Measurements from ENCODE around the gene MYL9. TPM values are rescaled to one million over a fixed set of nuclear protein-coding genes. Genes with fewer than 3 reads are reported as not detected.

The MYL9 gene
- total and polyA plus RNA-seq, 2 experiments from 2014 or later = 29.7 to 100 TPM

DNA sequence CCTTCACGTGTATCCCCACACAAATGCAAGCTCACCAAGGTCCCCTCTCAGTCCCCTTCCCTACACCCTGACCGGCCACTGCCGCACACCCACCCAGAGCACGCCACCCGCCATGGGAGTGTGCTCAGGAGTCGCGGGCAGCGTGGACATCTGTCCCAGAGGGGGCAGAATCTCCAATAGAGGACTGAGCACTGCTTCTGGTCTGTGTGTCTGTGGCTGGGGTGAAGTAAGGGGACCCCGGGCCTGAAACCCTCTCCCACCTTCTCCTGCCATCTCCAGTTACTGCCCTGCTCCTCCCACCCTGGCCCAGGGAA lies 8.3 kb downstream of the MYL9 start:
- Histone ChIP-seq H3K4me2 (no peak overlapping the region), H3K79me2 (replicated peaks; ENCODE audit: insufficient read depth) (no peaks in the 10 kb centered on the region; the same call in 1 of the 2 replicates), H3F3A (replicated peaks; ENCODE audit: low read depth) (peaks cover 15% of the 10 kb centered on the region; the same call in 1 of the 2 replicates), H3K27ac (ENCODE audit: low read depth) (no peak overlapping the region), H3K4me1 (ENCODE audit: insufficient read depth) (no peaks in the 10 kb centered on the region), H2AFZ (no peak overlapping the region), H3K4me3 (no peak overlapping the region), H4K20me1 (replicated peaks; ENCODE audit: insufficient read depth) (no peaks in the 10 kb centered on the region; the same call in 1 of the 2 replicates), H3K36me3 (ENCODE audit: insufficient read depth) (no peaks in the 10 kb centered on the region), H3K9me2 (ENCODE audit: insufficient read depth) (no peaks in the 10 kb centered on the region), H3K27me3 (ENCODE audit: insufficient read depth) (no peaks in the 10 kb centered on the region)
- no peak for TF ChIP-seq ZNF114 (CRISPR knock-in tag; IDR thresholded peaks at IDR 0.05)
- no peak for TF ChIP-seq POLR2AphosphoS5 (IDR thresholded peaks at IDR 0.05; ENCODE audit: low read depth)
- TF ChIP-seq ZNF331 (CRISPR knock-in tag; IDR thresholded peaks at IDR 0.05; ENCODE audit: low read depth) = no peak
- TF ChIP-seq, protein P1, sequence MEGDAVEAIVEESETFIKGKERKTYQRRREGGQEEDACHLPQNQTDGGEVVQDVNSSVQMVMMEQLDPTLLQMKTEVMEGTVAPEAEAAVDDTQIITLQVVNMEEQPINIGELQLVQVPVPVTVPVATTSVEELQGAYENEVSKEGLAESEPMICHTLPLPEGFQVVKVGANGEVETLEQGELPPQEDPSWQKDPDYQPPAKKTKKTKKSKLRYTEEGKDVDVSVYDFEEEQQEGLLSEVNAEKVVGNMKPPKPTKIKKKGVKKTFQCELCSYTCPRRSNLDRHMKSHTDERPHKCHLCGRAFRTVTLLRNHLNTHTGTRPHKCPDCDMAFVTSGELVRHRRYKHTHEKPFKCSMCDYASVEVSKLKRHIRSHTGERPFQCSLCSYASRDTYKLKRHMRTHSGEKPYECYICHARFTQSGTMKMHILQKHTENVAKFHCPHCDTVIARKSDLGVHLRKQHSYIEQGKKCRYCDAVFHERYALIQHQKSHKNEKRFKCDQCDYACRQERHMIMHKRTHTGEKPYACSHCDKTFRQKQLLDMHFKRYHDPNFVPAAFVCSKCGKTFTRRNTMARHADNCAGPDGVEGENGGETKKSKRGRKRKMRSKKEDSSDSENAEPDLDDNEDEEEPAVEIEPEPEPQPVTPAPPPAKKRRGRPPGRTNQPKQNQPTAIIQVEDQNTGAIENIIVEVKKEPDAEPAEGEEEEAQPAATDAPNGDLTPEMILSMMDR (conservative IDR thresholded peaks at IDR 0.05; ENCODE audit: low read depth in 2 of 2) = no peak
- TF ChIP-seq, protein P2, sequence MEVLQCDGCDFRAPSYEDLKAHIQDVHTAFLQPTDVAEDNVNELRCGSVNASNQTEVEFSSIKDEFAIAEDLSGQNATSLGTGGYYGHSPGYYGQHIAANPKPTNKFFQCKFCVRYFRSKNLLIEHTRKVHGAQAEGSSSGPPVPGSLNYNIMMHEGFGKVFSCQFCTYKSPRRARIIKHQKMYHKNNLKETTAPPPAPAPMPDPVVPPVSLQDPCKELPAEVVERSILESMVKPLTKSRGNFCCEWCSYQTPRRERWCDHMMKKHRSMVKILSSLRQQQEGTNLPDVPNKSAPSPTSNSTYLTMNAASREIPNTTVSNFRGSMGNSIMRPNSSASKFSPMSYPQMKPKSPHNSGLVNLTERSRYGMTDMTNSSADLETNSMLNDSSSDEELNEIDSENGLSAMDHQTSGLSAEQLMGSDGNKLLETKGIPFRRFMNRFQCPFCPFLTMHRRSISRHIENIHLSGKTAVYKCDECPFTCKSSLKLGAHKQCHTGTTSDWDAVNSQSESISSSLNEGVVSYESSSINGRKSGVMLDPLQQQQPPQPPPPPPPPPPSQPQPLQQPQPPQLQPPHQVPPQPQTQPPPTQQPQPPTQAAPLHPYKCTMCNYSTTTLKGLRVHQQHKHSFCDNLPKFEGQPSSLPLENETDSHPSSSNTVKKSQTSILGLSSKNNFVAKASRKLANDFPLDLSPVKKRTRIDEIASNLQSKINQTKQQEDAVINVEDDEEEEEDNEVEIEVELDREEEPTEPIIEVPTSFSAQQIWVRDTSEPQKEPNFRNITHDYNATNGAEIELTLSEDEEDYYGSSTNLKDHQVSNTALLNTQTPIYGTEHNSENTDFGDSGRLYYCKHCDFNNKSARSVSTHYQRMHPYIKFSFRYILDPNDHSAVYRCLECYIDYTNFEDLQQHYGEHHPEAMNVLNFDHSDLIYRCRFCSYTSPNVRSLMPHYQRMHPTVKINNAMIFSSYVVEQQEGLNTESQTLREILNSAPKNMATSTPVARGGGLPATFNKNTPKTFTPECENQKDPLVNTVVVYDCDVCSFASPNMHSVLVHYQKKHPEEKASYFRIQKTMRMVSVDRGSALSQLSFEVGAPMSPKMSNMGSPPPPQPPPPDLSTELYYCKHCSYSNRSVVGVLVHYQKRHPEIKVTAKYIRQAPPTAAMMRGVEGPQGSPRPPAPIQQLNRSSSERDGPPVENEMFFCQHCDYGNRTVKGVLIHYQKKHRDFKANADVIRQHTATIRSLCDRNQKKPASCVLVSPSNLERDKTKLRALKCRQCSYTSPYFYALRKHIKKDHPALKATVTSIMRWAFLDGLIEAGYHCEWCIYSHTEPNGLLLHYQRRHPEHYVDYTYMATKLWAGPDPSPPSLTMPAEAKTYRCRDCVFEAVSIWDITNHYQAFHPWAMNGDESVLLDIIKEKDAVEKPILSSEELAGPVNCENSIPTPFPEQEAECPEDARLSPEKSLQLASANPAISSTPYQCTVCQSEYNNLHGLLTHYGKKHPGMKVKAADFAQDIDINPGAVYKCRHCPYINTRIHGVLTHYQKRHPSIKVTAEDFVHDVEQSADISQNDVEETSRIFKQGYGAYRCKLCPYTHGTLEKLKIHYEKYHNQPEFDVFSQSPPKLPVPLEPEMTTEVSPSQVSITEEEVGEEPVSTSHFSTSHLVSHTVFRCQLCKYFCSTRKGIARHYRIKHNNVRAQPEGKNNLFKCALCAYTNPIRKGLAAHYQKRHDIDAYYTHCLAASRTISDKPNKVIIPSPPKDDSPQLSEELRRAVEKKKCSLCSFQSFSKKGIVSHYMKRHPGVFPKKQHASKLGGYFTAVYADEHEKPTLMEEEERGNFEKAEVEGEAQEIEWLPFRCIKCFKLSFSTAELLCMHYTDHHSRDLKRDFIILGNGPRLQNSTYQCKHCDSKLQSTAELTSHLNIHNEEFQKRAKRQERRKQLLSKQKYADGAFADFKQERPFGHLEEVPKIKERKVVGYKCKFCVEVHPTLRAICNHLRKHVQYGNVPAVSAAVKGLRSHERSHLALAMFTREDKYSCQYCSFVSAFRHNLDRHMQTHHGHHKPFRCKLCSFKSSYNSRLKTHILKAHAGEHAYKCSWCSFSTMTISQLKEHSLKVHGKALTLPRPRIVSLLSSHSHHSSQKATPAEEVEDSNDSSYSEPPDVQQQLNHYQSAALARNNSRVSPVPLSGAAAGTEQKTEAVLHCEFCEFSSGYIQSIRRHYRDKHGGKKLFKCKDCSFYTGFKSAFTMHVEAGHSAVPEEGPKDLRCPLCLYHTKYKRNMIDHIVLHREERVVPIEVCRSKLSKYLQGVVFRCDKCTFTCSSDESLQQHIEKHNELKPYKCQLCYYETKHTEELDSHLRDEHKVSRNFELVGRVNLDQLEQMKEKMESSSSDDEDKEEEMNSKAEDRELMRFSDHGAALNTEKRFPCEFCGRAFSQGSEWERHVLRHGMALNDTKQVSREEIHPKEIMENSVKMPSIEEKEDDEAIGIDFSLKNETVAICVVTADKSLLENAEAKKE (CRISPR knock-in tag; IDR thresholded peaks at IDR 0.05) = no peak
- no peak for TF ChIP-seq EZH2 (IDR thresholded peaks at IDR 0.05; ENCODE audit: low read depth, unreplicated experiment)
- no peak for TF ChIP-seq STAT1 (IDR thresholded peaks at IDR 0.05; ENCODE audit: unreplicated experiment)
- TF ChIP-seq, protein P3, sequence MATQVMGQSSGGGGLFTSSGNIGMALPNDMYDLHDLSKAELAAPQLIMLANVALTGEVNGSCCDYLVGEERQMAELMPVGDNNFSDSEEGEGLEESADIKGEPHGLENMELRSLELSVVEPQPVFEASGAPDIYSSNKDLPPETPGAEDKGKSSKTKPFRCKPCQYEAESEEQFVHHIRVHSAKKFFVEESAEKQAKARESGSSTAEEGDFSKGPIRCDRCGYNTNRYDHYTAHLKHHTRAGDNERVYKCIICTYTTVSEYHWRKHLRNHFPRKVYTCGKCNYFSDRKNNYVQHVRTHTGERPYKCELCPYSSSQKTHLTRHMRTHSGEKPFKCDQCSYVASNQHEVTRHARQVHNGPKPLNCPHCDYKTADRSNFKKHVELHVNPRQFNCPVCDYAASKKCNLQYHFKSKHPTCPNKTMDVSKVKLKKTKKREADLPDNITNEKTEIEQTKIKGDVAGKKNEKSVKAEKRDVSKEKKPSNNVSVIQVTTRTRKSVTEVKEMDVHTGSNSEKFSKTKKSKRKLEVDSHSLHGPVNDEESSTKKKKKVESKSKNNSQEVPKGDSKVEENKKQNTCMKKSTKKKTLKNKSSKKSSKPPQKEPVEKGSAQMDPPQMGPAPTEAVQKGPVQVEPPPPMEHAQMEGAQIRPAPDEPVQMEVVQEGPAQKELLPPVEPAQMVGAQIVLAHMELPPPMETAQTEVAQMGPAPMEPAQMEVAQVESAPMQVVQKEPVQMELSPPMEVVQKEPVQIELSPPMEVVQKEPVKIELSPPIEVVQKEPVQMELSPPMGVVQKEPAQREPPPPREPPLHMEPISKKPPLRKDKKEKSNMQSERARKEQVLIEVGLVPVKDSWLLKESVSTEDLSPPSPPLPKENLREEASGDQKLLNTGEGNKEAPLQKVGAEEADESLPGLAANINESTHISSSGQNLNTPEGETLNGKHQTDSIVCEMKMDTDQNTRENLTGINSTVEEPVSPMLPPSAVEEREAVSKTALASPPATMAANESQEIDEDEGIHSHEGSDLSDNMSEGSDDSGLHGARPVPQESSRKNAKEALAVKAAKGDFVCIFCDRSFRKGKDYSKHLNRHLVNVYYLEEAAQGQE (IDR thresholded peaks at IDR 0.05; ENCODE audit: unreplicated experiment) = no peak
- TF ChIP-seq JUNB (IDR thresholded peaks at IDR 0.05; ENCODE audit: unreplicated experiment) = no peak
- no peaks in the 10 kb centered on the region for H3K9me3 Mint-ChIP-seq
- no peak; the same call in 2 of the 3 replicates for ATAC-seq
- peaks cover 23% of the 10 kb centered on the region for H3K36me3 Mint-ChIP-seq (ENCODE audit: low read depth)
- DNase-seq (ENCODE audit: low spot score) = no peak
- H3K4me3 Mint-ChIP-seq = no peak overlapping the region
- peaks cover 6% of the 10 kb centered on the region for H3K4me1 Mint-ChIP-seq
- peaks cover 5% of the 10 kb centered on the region for H3K27me3 Mint-ChIP-seq (ENCODE audit: insufficient read depth, low read depth, poor library complexity)
- no peak overlapping the region for H3K27ac Mint-ChIP-seq

All from GM23338 (cell line).